GM12875 (cell line): ENCODE measurements around the gene FAM193B.
A peak's percentile ranks its signal among the peaks of the same experiment; 100 is the strongest.

Source experiments
- H3K4me3 ChIP-seq: one replicate; pipeline ENCODE4 v1.5.1; 2011; ENCODE audit warnings: low read depth, low read length, control low read depth
- TF ChIP-seq, protein P1 (sequence below): IDR thresholded peaks from 2 replicates; pipeline ENCODE4 v1.5.1; 2011; ENCODE audit warnings: low read depth, mild to moderate bottlenecking, control low read depth, inconsistent platforms, low read length, moderate library complexity, borderline replicate concordance; ENCODE audit not compliant: insufficient read depth

Gene FAM193B

GRCh38 chr5:177471610-177472356, 82.6 kb downstream of the FAM193B start:
- peak overlapping the region; percentile 69 for H3K4me3 ChIP-seq
- TF ChIP-seq, protein P1, sequence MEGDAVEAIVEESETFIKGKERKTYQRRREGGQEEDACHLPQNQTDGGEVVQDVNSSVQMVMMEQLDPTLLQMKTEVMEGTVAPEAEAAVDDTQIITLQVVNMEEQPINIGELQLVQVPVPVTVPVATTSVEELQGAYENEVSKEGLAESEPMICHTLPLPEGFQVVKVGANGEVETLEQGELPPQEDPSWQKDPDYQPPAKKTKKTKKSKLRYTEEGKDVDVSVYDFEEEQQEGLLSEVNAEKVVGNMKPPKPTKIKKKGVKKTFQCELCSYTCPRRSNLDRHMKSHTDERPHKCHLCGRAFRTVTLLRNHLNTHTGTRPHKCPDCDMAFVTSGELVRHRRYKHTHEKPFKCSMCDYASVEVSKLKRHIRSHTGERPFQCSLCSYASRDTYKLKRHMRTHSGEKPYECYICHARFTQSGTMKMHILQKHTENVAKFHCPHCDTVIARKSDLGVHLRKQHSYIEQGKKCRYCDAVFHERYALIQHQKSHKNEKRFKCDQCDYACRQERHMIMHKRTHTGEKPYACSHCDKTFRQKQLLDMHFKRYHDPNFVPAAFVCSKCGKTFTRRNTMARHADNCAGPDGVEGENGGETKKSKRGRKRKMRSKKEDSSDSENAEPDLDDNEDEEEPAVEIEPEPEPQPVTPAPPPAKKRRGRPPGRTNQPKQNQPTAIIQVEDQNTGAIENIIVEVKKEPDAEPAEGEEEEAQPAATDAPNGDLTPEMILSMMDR, result no peak

DNA sequence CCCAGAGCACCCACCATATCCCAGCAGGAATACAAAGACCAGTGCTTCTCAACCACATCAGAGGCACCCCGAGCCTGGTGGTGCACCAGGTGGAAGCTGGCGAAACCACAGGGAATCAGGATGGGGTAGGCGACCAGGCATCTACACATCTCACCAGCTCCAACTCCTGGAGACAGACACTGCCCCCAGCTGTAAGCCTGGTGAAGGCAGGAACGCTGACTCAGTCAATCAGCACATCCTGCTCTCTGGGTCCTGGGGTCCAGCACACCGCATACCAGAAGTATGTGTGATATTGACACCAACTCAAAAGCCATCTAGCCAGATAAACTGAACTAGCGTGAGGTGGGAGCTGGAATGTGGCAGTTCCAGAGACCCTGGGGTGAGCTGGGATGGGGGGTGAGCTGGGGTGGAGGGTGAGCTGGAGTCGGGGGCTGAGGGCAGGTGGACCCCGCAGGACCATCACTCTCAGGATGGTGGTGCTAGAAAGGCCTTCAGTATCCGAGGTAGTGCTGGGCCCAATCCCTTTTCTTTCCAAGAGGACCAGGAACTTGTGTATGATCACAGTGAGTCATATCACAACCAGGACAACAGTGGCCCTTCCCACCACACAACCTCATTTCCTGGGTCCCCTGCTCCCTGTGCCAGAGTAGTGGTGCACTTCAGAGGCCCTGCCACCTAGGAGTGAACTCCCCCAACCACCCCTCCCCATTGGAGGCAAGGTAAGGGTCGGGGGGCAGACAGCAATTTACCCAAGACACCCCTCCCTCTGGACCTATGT, 83.4 kb downstream of the FAM193B start:
- TF ChIP-seq, protein P1, result no peak
- no peak overlapping the region for H3K4me3 ChIP-seq
